ENCODE measurements around the gene GID8.
A peak's percentile ranks its signal among the peaks of the same experiment; 100 is the strongest.

DNA sequence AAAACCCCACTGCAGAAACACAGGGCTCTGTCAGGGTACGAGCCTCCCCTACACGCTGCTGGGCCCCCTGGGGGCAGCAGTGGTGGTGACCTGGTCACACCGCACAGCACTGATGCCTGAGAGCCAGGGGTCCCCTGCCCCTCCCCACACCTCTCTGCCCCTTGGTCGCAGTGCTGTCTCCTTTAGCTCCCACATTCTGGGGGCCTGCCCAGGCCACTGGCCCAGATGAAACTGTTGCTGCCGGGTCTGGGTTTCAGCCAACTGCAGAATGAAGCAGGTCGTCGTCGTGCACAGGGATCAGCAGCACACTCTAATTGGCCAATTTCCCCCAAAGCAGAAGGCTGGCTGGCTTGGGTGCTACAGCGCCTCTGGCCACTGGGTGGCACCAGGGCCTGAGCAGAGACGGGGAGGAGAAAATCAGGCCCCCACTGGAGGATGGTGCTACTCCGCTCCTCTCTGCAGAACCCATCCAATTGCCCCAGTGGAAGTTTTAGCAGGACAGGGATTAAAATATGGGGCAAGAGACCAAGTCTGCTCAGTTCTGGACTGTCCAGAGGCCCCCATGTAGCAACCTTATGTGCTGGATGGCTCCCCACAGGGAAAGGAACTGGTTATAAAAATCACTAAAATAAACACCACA is 37.8 kb upstream of the GID8 start:
- TF ChIP-seq SMC3 (IDR thresholded peaks at IDR 0.05; ENCODE audit: low read depth, low read length) (peak; percentile 78), CHD1 (IDR thresholded peaks at IDR 0.05; ENCODE audit: low read depth, low read length) (no peak), MAZ (IDR thresholded peaks at IDR 0.05; ENCODE audit: borderline replicate concordance, low read depth, low read length) (peak; percentile 89; the same call in 1 of the 2 replicates)

Measured in IMR-90 (cell line).